GM23248 (cell line): ENCODE data around the gene PPP1R13B. TPM values are rescaled to one million over a fixed set of nuclear protein-coding genes. Genes with fewer than 3 reads are reported as not detected.

ENCODE experiments used
- DNase-seq: peaks from one replicate; pipeline ENCODE4 v3.0.0-alpha.2; 2015
- H2AFZ ChIP-seq: fragments of 200-600 bp; sonication (generic); 2 replicates; pipeline ENCODE4 v1.6.1; 2016; ENCODE audit warnings: antibody characterized with exemption
- H3F3A ChIP-seq: fragments of 200-600 bp; sonication (generic); 2 replicates; pipeline ENCODE4 v1.6.1; 2016; ENCODE audit warnings: mild to moderate bottlenecking, antibody characterized with exemption, mixed run types; ENCODE audit not compliant: insufficient read depth
- H3K27ac ChIP-seq: fragments of 200-600 bp; sonication (generic); 2 replicates; pipeline ENCODE4 v1.5.1; 2016; ENCODE audit warnings: mild to moderate bottlenecking
- H3K27me3 ChIP-seq: fragments of 200-600 bp; sonication (generic); replicated peaks from 2 replicates; pipeline ENCODE4 v1.6.1; 2016; ENCODE audit warnings: mild to moderate bottlenecking; ENCODE audit not compliant: insufficient read depth
- H3K36me3 ChIP-seq: fragments of 200-600 bp; sonication (generic); 2 replicates; pipeline ENCODE4 v1.6.1; 2016; ENCODE audit warnings: low read depth, mild to moderate bottlenecking
- H3K4me1 ChIP-seq: fragments of 200-600 bp; sonication (generic); 2 replicates; pipeline ENCODE4 v1.6.1; 2016; ENCODE audit warnings: mild to moderate bottlenecking; ENCODE audit not compliant: insufficient read depth
- H3K4me2 ChIP-seq: fragments of 200-600 bp; sonication (generic); one replicate; pipeline ENCODE4 v1.6.1; 2016; ENCODE audit warnings: mild to moderate bottlenecking; ENCODE audit not compliant: unreplicated experiment
- H3K4me3 ChIP-seq: fragments of 200-600 bp; sonication (generic); 2 replicates; pipeline ENCODE4 v1.5.1; 2016; ENCODE audit warnings: mild to moderate bottlenecking
- H3K79me2 ChIP-seq: fragments of 200-600 bp; sonication (generic); 2 replicates; pipeline ENCODE4 v1.6.1; 2016; ENCODE audit warnings: mild to moderate bottlenecking; ENCODE audit not compliant: insufficient read depth
- H3K9ac ChIP-seq: fragments of 200-600 bp; sonication (generic); 2 replicates; pipeline ENCODE4 v1.6.1; 2016; ENCODE audit warnings: mild to moderate bottlenecking
- H3K9me2 ChIP-seq: fragments of 200-600 bp; sonication (generic); 2 replicates; pipeline ENCODE4 v1.6.1; 2016; ENCODE audit warnings: mixed run types, mild to moderate bottlenecking, moderate library complexity; ENCODE audit not compliant: insufficient read depth
- H3K9me3 ChIP-seq: fragments of 200-600 bp; sonication (generic); one replicate; pipeline ENCODE4 v1.6.1; 2017; ENCODE audit warnings: low read depth
- H4K20me1 ChIP-seq: fragments of 200-600 bp; sonication (generic); 2 replicates; pipeline ENCODE4 v1.6.0; 2016; ENCODE audit not compliant: insufficient read depth
- EZH2 ChIP-seq: fragments of 200-600 bp; sonication (generic); IDR thresholded peaks from 2 replicates; pipeline ENCODE4 v1.6.1; 2018; ENCODE audit warnings: antibody characterized with exemption, mild to moderate bottlenecking; ENCODE audit not compliant: insufficient read depth, poor library complexity, severe bottlenecking
- EZH2phosphoT487 ChIP-seq: fragments of 200-600 bp; sonication (generic); IDR thresholded peaks from 2 replicates; pipeline ENCODE4 v1.6.1; 2018; ENCODE audit warnings: antibody characterized with exemption, moderate library complexity, mild to moderate bottlenecking, low read depth; ENCODE audit not compliant: insufficient read depth
- WGBS, 2 experiments: methylation state at CpG; one replicate each; pipeline ENCODE4 v1.1.6; 2015 to 2017; ENCODE audit warnings: low lambda C conversion rate in 2 of 2, low coverage in 1 of 2; ENCODE audit errors: missing lambda C conversion rate in 2 of 2; 5-methylcytosine and 5-hydroxymethylcytosine counted together
- in situ Hi-C: fragments of 300-500 bp; cut with MboI; formaldehyde crosslinking; loops from 2 replicates; pipeline ENCODE4 v1.15.0; 2020
- polyA plus RNA-seq: library from polyadenylated mRNA; unstranded; fragments of >200 nt; fragmentation: Nextera tagmentation; extraction: Ambion mirVana; gene quantifications from 2 replicates; pipeline ENCODE4 v1.2.1, GENCODE V29; 2016
- total RNA-seq: library from RNA; depleted of rRNA; stranded (reverse); fragments of >200 nt; shearing (Covaris generic); gene quantifications from 2 replicates; pipeline ENCODE4 v1.2.3, GENCODE V29; 2014

The PPP1R13B gene
- total and polyA plus RNA-seq, 2 experiments from 2014 or later = 2.0 to 4.6 TPM

- WGBS, 2 experiments = 84 to 85% methylated on average over 22 of the region's 22 CpGs
Measured at GRCh38 chr14:103735815-103736545, 111.4 kb downstream of the PPP1R13B start.

GRCh38 chr14:103735439-103735814, 111.9 kb downstream of the PPP1R13B start:
- Histone ChIP-seq H3F3A (no peaks in the 10 kb centered on the region), H4K20me1 (no peaks in the 10 kb centered on the region), H3K27ac (no peak overlapping the region), H3K4me1 (no peaks in the 10 kb centered on the region), H3K4me2 (no peak overlapping the region), H3K4me3 (no peak overlapping the region), H3K27me3 (no peaks in the 10 kb centered on the region), H3K79me2 (no peaks in the 10 kb centered on the region), H3K36me3 (peaks cover 9% of the 10 kb centered on the region; the same call in 1 of the 2 replicates), H3K9me2 (no peaks in the 10 kb centered on the region), H2AFZ (no peak overlapping the region), H3K9me3 (no peaks in the 10 kb centered on the region), H3K9ac (no peak overlapping the region)
- no peak for TF ChIP-seq EZH2
- no peak for TF ChIP-seq EZH2phosphoT487
- in situ Hi-C loops = no loop called here
- DNase-seq = no peak
- 61 to 68% methylated on average over 7 of the region's 7 CpGs for WGBS, 2 experiments

More at GRCh38 chr14:103735815-103736545, 111.4 kb downstream of the PPP1R13B start:
- H3F3A ChIP-seq = no peaks in the 10 kb centered on the region
- no peaks in the 10 kb centered on the region for H3K9me3 ChIP-seq
- in situ Hi-C loops = no loop called here
- H2AFZ ChIP-seq = no peak overlapping the region
- no peak overlapping the region for H3K9ac ChIP-seq
- DNase-seq = no peak
- H3K36me3 ChIP-seq = peaks cover 9% of the 10 kb centered on the region; the same call in 1 of the 2 replicates
- H3K9me2 ChIP-seq = no peaks in the 10 kb centered on the region
- no peaks in the 10 kb centered on the region for H4K20me1 ChIP-seq
- no peak overlapping the region for H3K27ac ChIP-seq
- no peak for TF ChIP-seq EZH2phosphoT487
- TF ChIP-seq EZH2 = no peak
- H3K4me2 ChIP-seq = no peak overlapping the region
- no peak overlapping the region for H3K4me3 ChIP-seq
- no peaks in the 10 kb centered on the region for H3K27me3 ChIP-seq
- no peaks in the 10 kb centered on the region for H3K4me1 ChIP-seq
- H3K79me2 ChIP-seq = no peaks in the 10 kb centered on the region

GRCh38 chr14:103735022-103735421, 112.4 kb downstream of the PPP1R13B start:
- 85 to 91% methylated on average over 12 of the region's 12 CpGs for WGBS, 2 experiments

GRCh38 chr14:103734081-103734888, 113.1 kb downstream of the PPP1R13B start:
- H3K27ac ChIP-seq = no peak overlapping the region
- no peak for DNase-seq
- WGBS, 2 experiments = 89 to 91% methylated on average over 21 to 23 of the region's 23 CpGs
- no peak overlapping the region for H2AFZ ChIP-seq
- no peaks in the 10 kb centered on the region for H3K4me1 ChIP-seq
- H3K36me3 ChIP-seq = peaks cover 13% of the 10 kb centered on the region; the same call in 1 of the 2 replicates
- in situ Hi-C loops = no loop called here
- no peaks in the 10 kb centered on the region for H3K9me3 ChIP-seq
- no peak overlapping the region for H3K4me3 ChIP-seq
- H3F3A ChIP-seq = no peaks in the 10 kb centered on the region
- H4K20me1 ChIP-seq = no peaks in the 10 kb centered on the region
- no peaks in the 10 kb centered on the region for H3K9me2 ChIP-seq
- H3K27me3 ChIP-seq = no peaks in the 10 kb centered on the region
- H3K4me2 ChIP-seq = no peak overlapping the region
- H3K9ac ChIP-seq = no peak overlapping the region
- H3K79me2 ChIP-seq = no peaks in the 10 kb centered on the region
- no peak for TF ChIP-seq EZH2
- no peak for TF ChIP-seq EZH2phosphoT487

More at GRCh38 chr14:103735022-103735421, 112.4 kb downstream of the PPP1R13B start:
- Histone ChIP-seq H3K9me3 (no peaks in the 10 kb centered on the region), H3K4me2 (no peak overlapping the region), H3K9me2 (no peaks in the 10 kb centered on the region), H3K79me2 (no peaks in the 10 kb centered on the region), H3K36me3 (peaks cover 9% of the 10 kb centered on the region; the same call in 1 of the 2 replicates), H3K9ac (no peak overlapping the region), H3K4me3 (no peak overlapping the region), H3K27ac (no peak overlapping the region), H3F3A (no peaks in the 10 kb centered on the region), H2AFZ (no peak overlapping the region), H4K20me1 (no peaks in the 10 kb centered on the region), H3K4me1 (no peaks in the 10 kb centered on the region), H3K27me3 (no peaks in the 10 kb centered on the region)
- DNase-seq = no peak
- in situ Hi-C loops = no loop called here
- no peak for TF ChIP-seq EZH2
- no peak for TF ChIP-seq EZH2phosphoT487
